Measurements from ENCODE around the gene HSPB3.

DNA sequence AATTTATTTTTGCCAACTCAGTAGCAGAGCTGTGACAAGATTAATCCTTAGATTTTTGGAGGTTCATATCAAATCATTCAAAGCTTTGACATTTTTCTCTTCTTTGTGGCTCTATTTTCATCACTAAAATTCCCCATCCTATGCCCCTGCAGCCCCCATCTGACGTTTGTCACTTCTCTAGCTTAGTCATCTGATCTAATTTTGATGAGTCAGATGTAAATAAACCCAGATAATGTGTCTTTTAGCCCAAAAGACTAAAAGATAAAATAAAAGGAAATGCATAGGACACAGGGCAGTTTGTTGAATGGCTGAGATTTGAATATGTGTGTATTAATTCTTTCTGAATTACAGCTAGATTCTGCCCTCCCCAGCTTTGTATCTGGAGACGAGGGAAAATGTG is 897 bp upstream of the HSPB3 start:
- TF ChIP-seq, protein P1, sequence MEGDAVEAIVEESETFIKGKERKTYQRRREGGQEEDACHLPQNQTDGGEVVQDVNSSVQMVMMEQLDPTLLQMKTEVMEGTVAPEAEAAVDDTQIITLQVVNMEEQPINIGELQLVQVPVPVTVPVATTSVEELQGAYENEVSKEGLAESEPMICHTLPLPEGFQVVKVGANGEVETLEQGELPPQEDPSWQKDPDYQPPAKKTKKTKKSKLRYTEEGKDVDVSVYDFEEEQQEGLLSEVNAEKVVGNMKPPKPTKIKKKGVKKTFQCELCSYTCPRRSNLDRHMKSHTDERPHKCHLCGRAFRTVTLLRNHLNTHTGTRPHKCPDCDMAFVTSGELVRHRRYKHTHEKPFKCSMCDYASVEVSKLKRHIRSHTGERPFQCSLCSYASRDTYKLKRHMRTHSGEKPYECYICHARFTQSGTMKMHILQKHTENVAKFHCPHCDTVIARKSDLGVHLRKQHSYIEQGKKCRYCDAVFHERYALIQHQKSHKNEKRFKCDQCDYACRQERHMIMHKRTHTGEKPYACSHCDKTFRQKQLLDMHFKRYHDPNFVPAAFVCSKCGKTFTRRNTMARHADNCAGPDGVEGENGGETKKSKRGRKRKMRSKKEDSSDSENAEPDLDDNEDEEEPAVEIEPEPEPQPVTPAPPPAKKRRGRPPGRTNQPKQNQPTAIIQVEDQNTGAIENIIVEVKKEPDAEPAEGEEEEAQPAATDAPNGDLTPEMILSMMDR (IDR thresholded peaks at IDR 0.05) = no peak
- TF ChIP-seq POLR2AphosphoS5 (IDR thresholded peaks at IDR 0.05) = no peak
- TF ChIP-seq EP300 (IDR thresholded peaks at IDR 0.05) = no peak

Measured in sigmoid colon (tissue), 4 donors.